Activated B cell treated with CpG ODN at 0.5 μM for 24 hours (primary cell): ENCODE measurements around the gene LUC7L2. TPM values are rescaled to one million over a fixed set of nuclear protein-coding genes. Genes with fewer than 3 reads are reported as not detected.

Source experiments
- ATAC-seq: fragments of 200-7000 bp; cut with Tn5 transposase; one replicate; pipeline ENCODE4 v1.10.0; 2021; ENCODE audit warnings: low read depth, mild to moderate bottlenecking, moderate library complexity
- CTCF ChIA-PET: fragments of 350-600 bp; sonication (Branson Sonifier 250); formaldehyde crosslinking; loops from one replicate; lab custom pipeline; 2021; ENCODE audit warnings: antibody characterized with exemption; lab: Charles Lee
- POLR2A ChIA-PET: fragments of 350-600 bp; sonication (Branson Sonifier 250); formaldehyde crosslinking; loops from one replicate; lab custom pipeline; 2021; ENCODE audit warnings: antibody characterized with exemption; lab: Charles Lee
- DNase-seq: peaks from one replicate; pipeline ENCODE4 v3.0.0; 2022
- H3K27ac Mint-ChIP-seq: one replicate; pipeline ENCODE4 v1.8.0; 2020; ENCODE audit warnings: mixed read lengths
- H3K27me3 Mint-ChIP-seq: one replicate; pipeline ENCODE4 v1.8.0; 2021; ENCODE audit warnings: mixed read lengths
- H3K36me3 Mint-ChIP-seq: one replicate; pipeline ENCODE4 v1.8.0; 2021; ENCODE audit warnings: low read depth, mixed read lengths
- H3K4me1 Mint-ChIP-seq: one replicate; pipeline ENCODE4 v1.8.0; 2021; ENCODE audit warnings: mixed read lengths
- H3K4me3 Mint-ChIP-seq: one replicate; pipeline ENCODE4 v1.8.0; 2020; ENCODE audit warnings: mild to moderate bottlenecking, mixed read lengths
- H3K9me3 Mint-ChIP-seq: one replicate; pipeline ENCODE4 v1.8.0; 2020; ENCODE audit warnings: mixed read lengths
- CTCF ChIP-seq: fragments of 200-600 bp; IDR thresholded peaks from one replicate; pipeline ENCODE4 v1.8.0; 2022; ENCODE audit warnings: antibody characterized with exemption, mild to moderate bottlenecking
- intact Hi-C: fragments of 100-400 bp; cut with micrococcal nuclease; formaldehyde crosslinking; loops from one replicate; pipeline ENCODE4 v1.15.1; 2024
- total RNA-seq: library from RNA; stranded (reverse); gene quantifications from 2 replicates; pipeline ENCODE4 v1.2.3, GENCODE V29; 2022

LUC7L2 gene
- total RNA-seq, 1 donor from 2014 or later: 118 TPM

GRCh38 chr7:139382439-139382838 lies 22.7 kb downstream of the LUC7L2 start:
- Mint-ChIP-seq H3K4me1 (peaks cover 6% of the 10 kb centered on the region), H3K36me3 (peaks cover 48% of the 10 kb centered on the region), H3K9me3 (no peaks in the 10 kb centered on the region), H3K4me3 (no peak overlapping the region), H3K27me3 (no peaks in the 10 kb centered on the region), H3K27ac (no peak overlapping the region)
- CTCF ChIA-PET: no interaction called here
- no peak for TF ChIP-seq CTCF
- ATAC-seq (no peak), DNase-seq (no peak)
- intact Hi-C loops: loop anchor here (2.0 kb wide), 1 partner anchor 14 kb away; no protein-coding TSS in a partner anchor
- POLR2A ChIA-PET: interaction anchor here (1.0 kb wide), 1 partner anchor 23 kb away, joined by 3 read pairs; the partner anchor contains the start of gene LUC7L2

- Mint-ChIP-seq H3K4me3 (no peak overlapping the region), H3K36me3 (peaks cover 56% of the 10 kb centered on the region), H3K27ac (no peak overlapping the region), H3K9me3 (no peaks in the 10 kb centered on the region), H3K4me1 (peaks cover 6% of the 10 kb centered on the region), H3K27me3 (no peaks in the 10 kb centered on the region)
- TF ChIP-seq CTCF: no peak
- CTCF ChIA-PET: no interaction called here
- ATAC-seq (no peak), DNase-seq (no peak)
- POLR2A ChIA-PET: interaction anchor here (0.7 kb wide), 1 partner anchor 19 kb away, joined by 9 read pairs; no protein-coding TSS in a partner anchor
- intact Hi-C loops: no loop called here
Observed at GRCh38 chr7:139384611-139385010, 24.9 kb downstream of the LUC7L2 start.

GRCh38 chr7:139387594-139387993 lies 27.9 kb downstream of the LUC7L2 start:
- no peak for ATAC-seq

GRCh38 chr7:139389091-139389490 lies 29.4 kb downstream of the LUC7L2 start:
- no peak overlapping the region for H3K4me3 Mint-ChIP-seq
- H3K36me3 Mint-ChIP-seq: peaks cover 66% of the 10 kb centered on the region

More at GRCh38 chr7:139387594-139387993, 27.9 kb downstream of the LUC7L2 start:
- H3K4me1 Mint-ChIP-seq: peaks cover 2% of the 10 kb centered on the region
- peaks cover 3% of the 10 kb centered on the region for H3K9me3 Mint-ChIP-seq
- no peak for DNase-seq
- no peak overlapping the region for H3K4me3 Mint-ChIP-seq
- no peak for TF ChIP-seq CTCF
- H3K27ac Mint-ChIP-seq: no peak overlapping the region
- CTCF ChIA-PET: no interaction called here
- H3K27me3 Mint-ChIP-seq: no peaks in the 10 kb centered on the region
- POLR2A ChIA-PET: no interaction called here
- intact Hi-C loops: no loop called here
- H3K36me3 Mint-ChIP-seq: peaks cover 64% of the 10 kb centered on the region

GRCh38 chr7:139389774-139390173 lies 30.1 kb downstream of the LUC7L2 start:
- DNase-seq (no peak), ATAC-seq (no peak)
- H3K27ac Mint-ChIP-seq: no peak overlapping the region
- H3K4me1 Mint-ChIP-seq: peaks cover 7% of the 10 kb centered on the region
- TF ChIP-seq CTCF: no peak
- intact Hi-C loops: no loop called here
- POLR2A ChIA-PET: no interaction called here
- H3K9me3 Mint-ChIP-seq: peaks cover 3% of the 10 kb centered on the region
- no peak overlapping the region for H3K4me3 Mint-ChIP-seq
- H3K36me3 Mint-ChIP-seq: peaks cover 71% of the 10 kb centered on the region
- CTCF ChIA-PET: no interaction called here
- H3K27me3 Mint-ChIP-seq: no peaks in the 10 kb centered on the region

More at GRCh38 chr7:139389091-139389490, 29.4 kb downstream of the LUC7L2 start:
- ChIA-PET CTCF (no interaction called here), POLR2A (no interaction called here)
- Mint-ChIP-seq H3K27ac (no peak overlapping the region), H3K4me1 (peaks cover 2% of the 10 kb centered on the region), H3K9me3 (peaks cover 3% of the 10 kb centered on the region), H3K27me3 (no peaks in the 10 kb centered on the region)
- ATAC-seq: no peak
- TF ChIP-seq CTCF: no peak
- intact Hi-C loops: no loop called here
- no peak for DNase-seq
